Measurements from ENCODE around the gene TMED6.

Gene TMED6

GRCh38 chr16:69382421-69382820 is 30.8 kb upstream of the TMED6 start:
- TF ChIP-seq CREB1 (IDR thresholded peaks at IDR 0.05; ENCODE audit: low read depth): no peak
- TF ChIP-seq TAF1 (IDR thresholded peaks at IDR 0.05; ENCODE audit: low read depth): no peak
- no peak for TF ChIP-seq YY1 (IDR thresholded peaks at IDR 0.05; ENCODE audit: low read depth)
- no peak for TF ChIP-seq CEBPB (IDR thresholded peaks at IDR 0.05)
- TF ChIP-seq MAX (IDR thresholded peaks at IDR 0.05): no peak
- no peak for TF ChIP-seq EP300 (IDR thresholded peaks at IDR 0.05; ENCODE audit: borderline replicate concordance)
- no peak for TF ChIP-seq TCF12 (IDR thresholded peaks at IDR 0.05; ENCODE audit: low read depth)
- TF ChIP-seq NFIC (IDR thresholded peaks at IDR 0.05): no peak
- TF ChIP-seq EGR1 (IDR thresholded peaks at IDR 0.05): no peak
- no peak for TF ChIP-seq FOXM1 (IDR thresholded peaks at IDR 0.05; ENCODE audit: borderline replicate concordance, low read depth)
- no peak for TF ChIP-seq USF1 (IDR thresholded peaks at IDR 0.05)
- no peak for TF ChIP-seq TEAD4 (IDR thresholded peaks at IDR 0.05)
- TF ChIP-seq ZBTB7A (IDR thresholded peaks at IDR 0.05; ENCODE audit: low read depth): no peak
- no peak for TF ChIP-seq REST (IDR thresholded peaks at IDR 0.05; ENCODE audit: low read depth)
- no peak for TF ChIP-seq RAD21 (IDR thresholded peaks at IDR 0.05; ENCODE audit: low read depth)

GRCh38 chr16:69381231-69381630 is 29.6 kb upstream of the TMED6 start:
- TF ChIP-seq FOXM1 (IDR thresholded peaks at IDR 0.05; ENCODE audit: borderline replicate concordance, low read depth) (no peak), EP300 (IDR thresholded peaks at IDR 0.05; ENCODE audit: borderline replicate concordance) (no peak), REST (IDR thresholded peaks at IDR 0.05; ENCODE audit: low read depth) (no peak), MAX (IDR thresholded peaks at IDR 0.05) (no peak), EGR1 (IDR thresholded peaks at IDR 0.05) (no peak)

- TF ChIP-seq REST (IDR thresholded peaks at IDR 0.05; ENCODE audit: low read depth): no peak
- TF ChIP-seq TCF12 (IDR thresholded peaks at IDR 0.05; ENCODE audit: low read depth): no peak
- no peak for TF ChIP-seq TAF1 (IDR thresholded peaks at IDR 0.05; ENCODE audit: low read depth)
- TF ChIP-seq MAX (IDR thresholded peaks at IDR 0.05): no peak
- no peak for TF ChIP-seq ZBTB7A (IDR thresholded peaks at IDR 0.05; ENCODE audit: low read depth)
- TF ChIP-seq YY1 (IDR thresholded peaks at IDR 0.05; ENCODE audit: low read depth): no peak
- no peak for TF ChIP-seq FOXM1 (IDR thresholded peaks at IDR 0.05; ENCODE audit: borderline replicate concordance, low read depth)
- no peak for TF ChIP-seq CEBPB (IDR thresholded peaks at IDR 0.05)
- no peak for TF ChIP-seq EGR1 (IDR thresholded peaks at IDR 0.05)
- TF ChIP-seq NFIC (IDR thresholded peaks at IDR 0.05): no peak
- no peak for TF ChIP-seq RAD21 (IDR thresholded peaks at IDR 0.05; ENCODE audit: low read depth)
- TF ChIP-seq USF1 (IDR thresholded peaks at IDR 0.05): no peak
- no peak for TF ChIP-seq CREB1 (IDR thresholded peaks at IDR 0.05; ENCODE audit: low read depth)
- no peak for TF ChIP-seq TEAD4 (IDR thresholded peaks at IDR 0.05)
- TF ChIP-seq EP300 (IDR thresholded peaks at IDR 0.05; ENCODE audit: borderline replicate concordance): no peak
These were observed 27.2 kb upstream of the TMED6 start for GRCh38 chr16:69378760-69379159.

- TF ChIP-seq RAD21 (IDR thresholded peaks at IDR 0.05; ENCODE audit: low read depth) (no peak), TCF12 (IDR thresholded peaks at IDR 0.05; ENCODE audit: low read depth) (no peak), USF1 (IDR thresholded peaks at IDR 0.05) (no peak), CREB1 (IDR thresholded peaks at IDR 0.05; ENCODE audit: low read depth) (no peak), FOXM1 (IDR thresholded peaks at IDR 0.05; ENCODE audit: borderline replicate concordance, low read depth) (no peak), EGR1 (IDR thresholded peaks at IDR 0.05) (no peak), MAX (IDR thresholded peaks at IDR 0.05) (no peak), TAF1 (IDR thresholded peaks at IDR 0.05; ENCODE audit: low read depth) (no peak), TEAD4 (IDR thresholded peaks at IDR 0.05) (no peak), YY1 (IDR thresholded peaks at IDR 0.05; ENCODE audit: low read depth) (no peak)
These were observed 26.4 kb upstream of the TMED6 start for GRCh38 chr16:69378036-69378435.
